Measurements from ENCODE around the gene CACNA2D3. TPM values are rescaled to one million over a fixed set of nuclear protein-coding genes. Genes with fewer than 3 reads are reported as not detected.

Gene CACNA2D3
- total RNA-seq, 4 donors from 2014 or later = 0.94 to 3.6 (median 2.1) TPM

DNA sequence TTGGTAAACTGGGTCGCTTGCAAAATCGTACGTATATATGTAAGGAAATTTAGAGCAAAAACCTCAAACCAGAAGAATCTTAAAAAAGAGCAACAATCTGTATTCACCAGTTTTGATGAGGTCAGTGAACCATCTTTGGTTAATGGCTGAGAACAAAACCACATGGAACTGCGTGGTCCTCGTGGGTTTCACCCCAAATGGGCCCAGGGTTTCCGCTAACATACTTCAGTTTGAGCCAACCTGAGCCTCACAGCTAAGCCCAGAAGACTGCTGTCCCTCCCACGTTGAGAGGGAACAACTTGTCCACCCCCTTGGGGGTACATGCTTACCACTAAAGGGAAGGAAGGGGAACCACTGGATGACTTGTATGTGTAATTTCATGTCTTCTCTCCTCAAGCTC lies 204.6 kb downstream of the CACNA2D3 start:
- TF ChIP-seq, protein P1, sequence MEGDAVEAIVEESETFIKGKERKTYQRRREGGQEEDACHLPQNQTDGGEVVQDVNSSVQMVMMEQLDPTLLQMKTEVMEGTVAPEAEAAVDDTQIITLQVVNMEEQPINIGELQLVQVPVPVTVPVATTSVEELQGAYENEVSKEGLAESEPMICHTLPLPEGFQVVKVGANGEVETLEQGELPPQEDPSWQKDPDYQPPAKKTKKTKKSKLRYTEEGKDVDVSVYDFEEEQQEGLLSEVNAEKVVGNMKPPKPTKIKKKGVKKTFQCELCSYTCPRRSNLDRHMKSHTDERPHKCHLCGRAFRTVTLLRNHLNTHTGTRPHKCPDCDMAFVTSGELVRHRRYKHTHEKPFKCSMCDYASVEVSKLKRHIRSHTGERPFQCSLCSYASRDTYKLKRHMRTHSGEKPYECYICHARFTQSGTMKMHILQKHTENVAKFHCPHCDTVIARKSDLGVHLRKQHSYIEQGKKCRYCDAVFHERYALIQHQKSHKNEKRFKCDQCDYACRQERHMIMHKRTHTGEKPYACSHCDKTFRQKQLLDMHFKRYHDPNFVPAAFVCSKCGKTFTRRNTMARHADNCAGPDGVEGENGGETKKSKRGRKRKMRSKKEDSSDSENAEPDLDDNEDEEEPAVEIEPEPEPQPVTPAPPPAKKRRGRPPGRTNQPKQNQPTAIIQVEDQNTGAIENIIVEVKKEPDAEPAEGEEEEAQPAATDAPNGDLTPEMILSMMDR (IDR thresholded peaks at IDR 0.05; ENCODE audit: low read depth) = no peak

- TF ChIP-seq, protein P1 (IDR thresholded peaks at IDR 0.05; ENCODE audit: low read depth) = no peak
These were observed 209.0 kb downstream of the CACNA2D3 start for GRCh38 chr3:54331341-54331740.

DNA sequence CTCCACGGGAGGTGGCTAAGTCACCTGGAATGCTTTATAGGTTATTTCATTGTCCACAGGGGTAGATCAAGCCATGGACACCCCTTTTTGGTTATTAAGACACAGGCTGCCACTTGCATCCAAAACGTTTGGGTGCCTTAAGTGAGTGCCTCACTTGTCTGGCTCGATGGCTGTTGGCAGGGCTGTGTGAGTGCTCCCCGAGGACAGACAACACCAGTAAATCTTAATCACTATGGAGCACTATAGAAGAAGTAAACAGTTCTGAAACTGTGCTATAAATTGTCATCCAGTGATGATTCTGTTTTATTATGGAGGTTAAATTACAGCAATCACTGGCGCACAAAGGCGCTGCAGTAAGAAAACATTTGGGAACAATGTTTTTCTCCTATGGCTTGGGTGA lies 215.5 kb downstream of the CACNA2D3 start:
- TF ChIP-seq, protein P1 (IDR thresholded peaks at IDR 0.05; ENCODE audit: low read depth) = no peak

DNA sequence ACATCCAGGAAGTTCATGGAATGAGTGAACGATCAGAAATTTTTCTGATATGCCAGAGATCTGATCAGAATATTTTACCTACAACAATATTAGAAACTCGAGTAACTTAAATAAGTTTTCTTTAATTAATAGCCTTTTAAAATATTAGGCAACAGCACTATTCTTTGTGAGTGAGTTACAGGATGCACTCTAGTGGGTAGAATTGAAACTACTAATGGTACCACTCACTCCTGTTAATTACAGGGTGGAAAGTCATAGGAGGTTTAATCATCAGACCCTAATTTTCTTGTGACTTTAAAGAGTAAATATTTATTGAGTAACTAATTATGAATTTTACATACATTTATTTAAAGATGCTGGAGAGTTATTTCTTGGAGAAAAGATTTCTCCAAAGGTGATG lies 217.3 kb downstream of the CACNA2D3 start:
- TF ChIP-seq, protein P1 (IDR thresholded peaks at IDR 0.05; ENCODE audit: low read depth) = no peak

GRCh38 chr3:54341811-54342210 lies 219.5 kb downstream of the CACNA2D3 start:
- TF ChIP-seq, protein P1 (IDR thresholded peaks at IDR 0.05; ENCODE audit: low read depth) = no peak

GRCh38 chr3:54342676-54343075 lies 220.3 kb downstream of the CACNA2D3 start:
- TF ChIP-seq, protein P1 (IDR thresholded peaks at IDR 0.05; ENCODE audit: low read depth) = no peak

- TF ChIP-seq, protein P1 (IDR thresholded peaks at IDR 0.05; ENCODE audit: low read depth) = no peak
These were observed 221.1 kb downstream of the CACNA2D3 start for GRCh38 chr3:54343495-54343894.
